Measurements from ENCODE around the gene ZCCHC18.

- TF ChIP-seq CTCF (conservative IDR thresholded peaks at IDR 0.05; ENCODE audit: low read depth, low read length) (no peak), EZH2 (IDR thresholded peaks at IDR 0.05; ENCODE audit: low read length, unreplicated experiment) (no peak)
Observed at GRCh38 chrX:104104676-104105075, 7.6 kb upstream of the ZCCHC18 start.

All from PC-3 (cell line).